ENCODE data around the gene CHAF1A.
A peak's percentile ranks its signal among the peaks of the same experiment; 100 is the strongest.

Gene CHAF1A

DNA sequence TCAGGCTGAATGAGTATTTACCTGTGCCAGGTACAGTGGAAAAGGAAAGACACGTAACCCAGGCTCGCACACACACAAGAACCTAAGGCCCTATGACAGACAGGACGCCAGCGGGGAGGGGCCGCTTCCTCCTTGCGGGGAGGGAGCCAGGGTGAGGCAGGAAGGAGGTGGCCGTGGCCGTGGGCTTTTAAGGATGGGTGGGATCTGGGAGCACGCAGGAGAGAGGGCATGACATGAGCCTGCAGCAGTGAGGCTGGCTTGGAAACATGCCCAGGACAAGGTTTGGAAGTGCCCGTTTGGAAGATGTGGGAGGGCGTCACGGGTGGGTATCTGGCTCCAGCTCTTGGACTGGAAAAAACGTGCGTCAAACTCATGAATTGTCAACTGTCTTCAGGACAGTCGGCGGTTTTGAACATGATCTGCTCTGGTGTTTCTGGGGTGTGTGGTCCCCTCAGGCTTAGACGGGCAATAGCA, 22.1 kb upstream of the CHAF1A start (continued):
- no peak for TF ChIP-seq SCRT1 (tag by site-specific recombination; IDR thresholded peaks at IDR 0.05; ENCODE audit: borderline replicate concordance)
- TF ChIP-seq, protein P1, sequence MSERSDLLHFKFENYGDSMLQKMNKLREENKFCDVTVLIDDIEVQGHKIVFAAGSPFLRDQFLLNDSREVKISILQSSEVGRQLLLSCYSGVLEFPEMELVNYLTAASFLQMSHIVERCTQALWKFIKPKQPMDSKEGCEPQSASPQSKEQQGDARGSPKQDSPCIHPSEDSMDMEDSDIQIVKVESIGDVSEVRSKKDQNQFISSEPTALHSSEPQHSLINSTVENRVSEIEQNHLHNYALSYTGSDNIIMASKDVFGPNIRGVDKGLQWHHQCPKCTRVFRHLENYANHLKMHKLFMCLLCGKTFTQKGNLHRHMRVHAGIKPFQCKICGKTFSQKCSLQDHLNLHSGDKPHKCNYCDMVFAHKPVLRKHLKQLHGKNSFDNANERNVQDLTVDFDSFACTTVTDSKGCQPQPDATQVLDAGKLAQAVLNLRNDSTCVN (tag by site-specific recombination; optimal IDR thresholded peaks at IDR 0.05): no peak
- peak; percentile 74 for TF ChIP-seq KLF17 (tag by site-specific recombination; IDR thresholded peaks at IDR 0.05)
- TF ChIP-seq ZNF629 (tag by site-specific recombination; IDR thresholded peaks at IDR 0.05): no peak
- TF ChIP-seq ZNF19 (tag by site-specific recombination; IDR thresholded peaks at IDR 0.05; ENCODE audit: low read depth): no peak
- TF ChIP-seq ZNF571 (tag by site-specific recombination; IDR thresholded peaks at IDR 0.05): no peak
- peak; percentile 56; the same call in 1 of the 2 replicates for TF ChIP-seq KLF1 (tag by site-specific recombination; IDR thresholded peaks at IDR 0.05)
- TF ChIP-seq RBAK (tag by site-specific recombination; IDR thresholded peaks at IDR 0.05): no peak
- TF ChIP-seq KLF8 (tag by site-specific recombination; IDR thresholded peaks at IDR 0.05): no peak
- no peak for TF ChIP-seq ZIC2 (tag by site-specific recombination; IDR thresholded peaks at IDR 0.05)
- TF ChIP-seq ZNF24 (tag by site-specific recombination; IDR thresholded peaks at IDR 0.05): no peak
- TF ChIP-seq, protein P2, sequence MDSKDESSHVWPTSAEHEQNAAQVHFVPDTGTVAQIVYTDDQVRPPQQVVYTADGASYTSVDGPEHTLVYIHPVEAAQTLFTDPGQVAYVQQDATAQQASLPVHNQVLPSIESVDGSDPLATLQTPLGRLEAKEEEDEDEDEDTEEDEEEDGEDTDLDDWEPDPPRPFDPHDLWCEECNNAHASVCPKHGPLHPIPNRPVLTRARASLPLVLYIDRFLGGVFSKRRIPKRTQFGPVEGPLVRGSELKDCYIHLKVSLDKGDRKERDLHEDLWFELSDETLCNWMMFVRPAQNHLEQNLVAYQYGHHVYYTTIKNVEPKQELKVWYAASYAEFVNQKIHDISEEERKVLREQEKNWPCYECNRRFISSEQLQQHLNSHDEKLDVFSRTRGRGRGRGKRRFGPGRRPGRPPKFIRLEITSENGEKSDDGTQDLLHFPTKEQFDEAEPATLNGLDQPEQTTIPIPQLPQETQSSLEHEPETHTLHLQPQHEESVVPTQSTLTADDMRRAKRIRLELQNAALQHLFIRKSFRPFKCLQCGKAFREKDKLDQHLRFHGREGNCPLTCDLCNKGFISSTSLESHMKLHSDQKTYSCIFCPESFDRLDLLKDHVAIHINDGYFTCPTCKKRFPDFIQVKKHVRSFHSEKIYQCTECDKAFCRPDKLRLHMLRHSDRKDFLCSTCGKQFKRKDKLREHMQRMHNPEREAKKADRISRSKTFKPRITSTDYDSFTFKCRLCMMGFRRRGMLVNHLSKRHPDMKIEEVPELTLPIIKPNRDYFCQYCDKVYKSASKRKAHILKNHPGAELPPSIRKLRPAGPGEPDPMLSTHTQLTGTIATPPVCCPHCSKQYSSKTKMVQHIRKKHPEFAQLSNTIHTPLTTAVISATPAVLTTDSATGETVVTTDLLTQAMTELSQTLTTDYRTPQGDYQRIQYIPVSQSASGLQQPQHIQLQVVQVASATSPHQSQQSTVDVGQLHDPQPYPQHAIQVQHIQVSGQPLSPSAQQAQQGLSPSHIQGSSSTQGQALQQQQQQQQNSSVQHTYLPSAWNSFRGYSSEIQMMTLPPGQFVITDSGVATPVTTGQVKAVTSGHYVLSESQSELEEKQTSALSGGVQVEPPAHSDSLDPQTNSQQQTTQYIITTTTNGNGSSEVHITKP (tag by site-specific recombination; IDR thresholded peaks at IDR 0.05): no peak
- no peak for TF ChIP-seq ZNF394 (tag by site-specific recombination; IDR thresholded peaks at IDR 0.05; ENCODE audit: borderline replicate concordance)
- TF ChIP-seq GFI1B (tag by site-specific recombination; IDR thresholded peaks at IDR 0.05): no peak
- no peak for TF ChIP-seq ZNF274 (IDR thresholded peaks at IDR 0.05; ENCODE audit: low read length)
- TF ChIP-seq ZNF274 (tag by site-specific recombination; IDR thresholded peaks at IDR 0.05; ENCODE audit: borderline replicate concordance): no peak
- TF ChIP-seq ZNF624 (tag by site-specific recombination; IDR thresholded peaks at IDR 0.05): no peak
- no peak for TF ChIP-seq ZNF623 (tag by site-specific recombination; IDR thresholded peaks at IDR 0.05)
- TF ChIP-seq ZBTB10 (tag by site-specific recombination; IDR thresholded peaks at IDR 0.05): no peak

Data from HEK293 (cell line).